Ishikawa (cell line): ENCODE data around the gene ATP2B1.

Source experiments
- CEBPB ChIP-seq: IDR thresholded peaks from 2 replicates; pipeline ENCODE4 v1.6.1; 2012
- CREB1 ChIP-seq: IDR thresholded peaks from 2 replicates; pipeline ENCODE4 v1.6.1; 2012; ENCODE audit warnings: low read depth
- EGR1 ChIP-seq: IDR thresholded peaks from 2 replicates; pipeline ENCODE4 v1.6.1; 2012
- EP300 ChIP-seq: IDR thresholded peaks from 2 replicates; pipeline ENCODE4 v1.6.1; 2012; ENCODE audit warnings: borderline replicate concordance
- FOXM1 ChIP-seq: IDR thresholded peaks from 2 replicates; pipeline ENCODE4 v1.6.1; 2012; ENCODE audit warnings: low read depth, borderline replicate concordance
- NFIC ChIP-seq: IDR thresholded peaks from 2 replicates; pipeline ENCODE4 v1.6.1; 2012
- RAD21 ChIP-seq: IDR thresholded peaks from 2 replicates; pipeline ENCODE4 v1.6.1; 2012; ENCODE audit warnings: low read depth
- TAF1 ChIP-seq: IDR thresholded peaks from 2 replicates; pipeline ENCODE4 v1.6.1; 2012; ENCODE audit warnings: low read depth, mild to moderate bottlenecking
- TCF12 ChIP-seq: IDR thresholded peaks from 2 replicates; pipeline ENCODE4 v1.6.1; 2012; ENCODE audit warnings: low read depth
- TEAD4 ChIP-seq: IDR thresholded peaks from 2 replicates; pipeline ENCODE4 v1.6.1; 2012
- YY1 ChIP-seq: IDR thresholded peaks from 2 replicates; pipeline ENCODE4 v1.6.1; 2012; ENCODE audit warnings: low read depth
- ZBTB7A ChIP-seq: IDR thresholded peaks from 2 replicates; pipeline ENCODE4 v1.6.1; 2012; ENCODE audit warnings: low read depth
- TF ChIP-seq, protein P1 (sequence below): IDR thresholded peaks from 2 replicates; pipeline ENCODE4 v1.6.1; 2012; ENCODE audit warnings: low read depth, mild to moderate bottlenecking
- TF ChIP-seq, protein P2 (sequence below): IDR thresholded peaks from 2 replicates; pipeline ENCODE4 v1.6.1; 2012
- TF ChIP-seq, protein P3 (sequence below): IDR thresholded peaks from 2 replicates; pipeline ENCODE4 v1.6.1; 2012

ATP2B1 gene

DNA sequence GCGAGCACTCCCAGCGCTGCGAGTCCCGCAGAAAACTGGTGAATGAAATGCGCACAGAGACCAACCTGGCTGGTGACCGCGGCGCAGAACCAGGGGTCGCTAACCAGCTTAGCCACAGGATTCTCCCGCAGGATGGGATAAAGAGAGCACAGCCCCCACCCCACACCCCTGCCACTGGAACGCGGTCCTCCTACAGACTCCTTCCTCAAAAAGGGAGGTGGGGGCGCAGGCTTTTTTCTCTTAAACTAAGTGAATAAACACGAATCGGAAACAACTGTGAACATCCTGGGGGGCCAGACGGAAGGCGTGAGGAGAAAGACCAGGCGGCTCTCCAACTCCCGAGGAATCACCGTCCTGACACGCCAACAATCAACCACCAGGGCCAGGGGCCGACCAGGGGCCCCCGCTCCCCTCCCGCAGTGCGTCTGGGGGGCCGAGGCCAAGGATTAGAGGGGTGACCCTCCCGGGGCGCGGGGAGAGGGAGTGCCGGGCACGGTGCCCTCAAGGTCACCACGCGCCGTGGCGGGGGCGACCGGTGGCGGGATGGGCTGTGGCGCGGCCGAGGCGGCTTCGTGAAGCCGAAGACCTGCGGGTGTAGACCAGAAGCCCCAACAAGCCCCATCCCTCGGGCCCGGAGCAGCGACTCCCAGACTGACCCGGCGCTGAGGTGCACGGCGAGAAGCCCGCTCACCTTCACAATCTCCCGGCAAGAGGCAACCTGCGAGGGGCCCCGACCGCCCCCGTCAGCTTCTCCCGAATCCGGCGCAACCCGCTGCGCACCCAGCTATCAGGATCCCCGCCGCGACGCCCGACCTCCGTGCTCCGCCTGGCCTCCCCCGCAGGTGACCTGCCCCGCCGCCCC, 704 bp downstream of the ATP2B1 start:
- TF ChIP-seq YY1 (no peak), ZBTB7A (peak; percentile 65; the same call in 1 of the 2 replicates)
- TF ChIP-seq, protein P1, sequence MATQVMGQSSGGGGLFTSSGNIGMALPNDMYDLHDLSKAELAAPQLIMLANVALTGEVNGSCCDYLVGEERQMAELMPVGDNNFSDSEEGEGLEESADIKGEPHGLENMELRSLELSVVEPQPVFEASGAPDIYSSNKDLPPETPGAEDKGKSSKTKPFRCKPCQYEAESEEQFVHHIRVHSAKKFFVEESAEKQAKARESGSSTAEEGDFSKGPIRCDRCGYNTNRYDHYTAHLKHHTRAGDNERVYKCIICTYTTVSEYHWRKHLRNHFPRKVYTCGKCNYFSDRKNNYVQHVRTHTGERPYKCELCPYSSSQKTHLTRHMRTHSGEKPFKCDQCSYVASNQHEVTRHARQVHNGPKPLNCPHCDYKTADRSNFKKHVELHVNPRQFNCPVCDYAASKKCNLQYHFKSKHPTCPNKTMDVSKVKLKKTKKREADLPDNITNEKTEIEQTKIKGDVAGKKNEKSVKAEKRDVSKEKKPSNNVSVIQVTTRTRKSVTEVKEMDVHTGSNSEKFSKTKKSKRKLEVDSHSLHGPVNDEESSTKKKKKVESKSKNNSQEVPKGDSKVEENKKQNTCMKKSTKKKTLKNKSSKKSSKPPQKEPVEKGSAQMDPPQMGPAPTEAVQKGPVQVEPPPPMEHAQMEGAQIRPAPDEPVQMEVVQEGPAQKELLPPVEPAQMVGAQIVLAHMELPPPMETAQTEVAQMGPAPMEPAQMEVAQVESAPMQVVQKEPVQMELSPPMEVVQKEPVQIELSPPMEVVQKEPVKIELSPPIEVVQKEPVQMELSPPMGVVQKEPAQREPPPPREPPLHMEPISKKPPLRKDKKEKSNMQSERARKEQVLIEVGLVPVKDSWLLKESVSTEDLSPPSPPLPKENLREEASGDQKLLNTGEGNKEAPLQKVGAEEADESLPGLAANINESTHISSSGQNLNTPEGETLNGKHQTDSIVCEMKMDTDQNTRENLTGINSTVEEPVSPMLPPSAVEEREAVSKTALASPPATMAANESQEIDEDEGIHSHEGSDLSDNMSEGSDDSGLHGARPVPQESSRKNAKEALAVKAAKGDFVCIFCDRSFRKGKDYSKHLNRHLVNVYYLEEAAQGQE: 0 out of 2 replicates have a peak, but pooled peaks have one; percentile 11

DNA sequence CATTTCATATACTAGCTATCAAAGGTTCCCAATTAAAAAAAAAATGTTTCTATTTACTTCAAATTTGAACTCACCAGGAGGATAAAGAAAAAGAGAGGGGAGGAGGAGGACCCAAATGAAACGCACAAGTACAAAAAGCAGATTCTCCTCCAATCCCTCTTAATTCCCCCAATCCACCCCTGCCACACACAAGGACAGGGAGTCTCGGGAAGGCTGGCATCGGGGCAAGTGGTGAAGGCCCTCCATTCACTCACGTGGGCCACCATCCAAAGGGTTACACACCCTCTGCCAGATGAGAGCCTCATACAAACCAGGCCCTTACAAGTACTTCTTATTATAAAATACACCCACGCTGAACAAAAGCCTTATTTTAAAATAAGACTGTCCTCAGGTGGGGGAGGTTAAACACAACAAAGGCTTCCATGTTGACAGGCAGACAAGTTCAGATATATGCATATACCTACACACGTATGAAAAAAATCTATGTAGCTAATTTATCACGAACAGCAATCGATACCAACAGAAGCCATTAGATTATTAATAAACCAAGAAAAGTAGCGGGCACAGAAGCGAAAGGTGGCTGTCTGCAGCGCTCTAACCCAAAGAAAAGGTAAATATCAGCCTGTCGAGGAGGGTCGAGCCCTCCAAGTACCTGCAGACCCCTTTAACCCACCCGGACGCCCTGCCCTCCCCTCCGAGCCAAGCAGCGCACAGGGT, 1.5 kb downstream of the ATP2B1 start:
- TF ChIP-seq, protein P2, sequence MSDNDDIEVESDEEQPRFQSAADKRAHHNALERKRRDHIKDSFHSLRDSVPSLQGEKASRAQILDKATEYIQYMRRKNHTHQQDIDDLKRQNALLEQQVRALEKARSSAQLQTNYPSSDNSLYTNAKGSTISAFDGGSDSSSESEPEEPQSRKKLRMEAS: 0 out of 2 replicates have a peak, but pooled peaks have one; percentile 26
- TF ChIP-seq CREB1 (no peak), TEAD4 (no peak)

DNA sequence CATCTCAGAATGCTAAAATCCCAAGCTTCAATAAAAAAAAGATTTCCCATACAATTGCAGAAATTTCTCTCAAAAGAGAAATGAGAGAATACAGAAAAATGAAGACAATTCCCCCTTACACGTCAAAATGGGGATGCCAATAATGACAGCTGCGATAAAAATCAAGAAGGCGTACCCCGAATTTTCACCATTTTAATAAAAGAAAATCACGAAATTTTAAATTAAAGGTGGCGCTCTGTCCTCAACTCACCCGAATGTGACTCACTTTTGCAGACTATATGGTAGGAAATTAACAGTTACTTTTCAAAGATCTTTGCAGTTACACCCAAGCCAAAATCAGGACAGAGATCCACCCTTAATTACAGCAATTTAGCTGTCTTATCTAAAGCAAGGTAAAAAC, 2.1 kb downstream of the ATP2B1 start:
- no peak for TF ChIP-seq RAD21
- TF ChIP-seq YY1: no peak
- TF ChIP-seq EGR1: no peak
- no peak for TF ChIP-seq FOXM1
- no peak for TF ChIP-seq CREB1
- TF ChIP-seq TEAD4: no peak
- no peak for TF ChIP-seq EP300
- TF ChIP-seq NFIC: no peak

DNA sequence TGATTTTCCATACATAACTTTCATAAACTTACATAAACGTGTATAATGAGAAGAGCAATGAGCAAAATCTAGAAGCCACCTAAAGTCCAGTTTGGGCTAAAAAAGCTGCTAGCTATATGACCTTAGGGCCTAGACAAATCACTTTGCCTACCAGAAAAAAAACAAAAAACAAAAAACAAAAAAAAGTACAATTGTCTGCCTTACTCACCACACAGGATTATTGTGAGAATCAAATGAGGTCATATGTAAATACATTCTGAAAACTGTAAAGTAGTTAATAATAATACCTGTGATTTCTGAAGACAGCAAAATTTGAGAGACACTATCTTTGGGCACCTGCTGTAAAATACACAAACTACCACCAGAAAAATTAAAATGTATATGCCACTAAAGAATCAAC, 4.2 kb downstream of the ATP2B1 start:
- TF ChIP-seq, protein P3, sequence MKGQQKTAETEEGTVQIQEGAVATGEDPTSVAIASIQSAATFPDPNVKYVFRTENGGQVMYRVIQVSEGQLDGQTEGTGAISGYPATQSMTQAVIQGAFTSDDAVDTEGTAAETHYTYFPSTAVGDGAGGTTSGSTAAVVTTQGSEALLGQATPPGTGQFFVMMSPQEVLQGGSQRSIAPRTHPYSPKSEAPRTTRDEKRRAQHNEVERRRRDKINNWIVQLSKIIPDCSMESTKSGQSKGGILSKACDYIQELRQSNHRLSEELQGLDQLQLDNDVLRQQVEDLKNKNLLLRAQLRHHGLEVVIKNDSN: no peak
- TF ChIP-seq FOXM1: no peak
- TF ChIP-seq CEBPB: no peak
- no peak for TF ChIP-seq ZBTB7A
- TF ChIP-seq RAD21: no peak
- TF ChIP-seq, protein P2: no peak
- TF ChIP-seq TCF12: no peak
- TF ChIP-seq CREB1: no peak
- no peak for TF ChIP-seq TEAD4
- no peak for TF ChIP-seq TAF1
- no peak for TF ChIP-seq YY1
- TF ChIP-seq NFIC: no peak
- TF ChIP-seq, protein P1: no peak
- TF ChIP-seq EGR1: no peak

DNA sequence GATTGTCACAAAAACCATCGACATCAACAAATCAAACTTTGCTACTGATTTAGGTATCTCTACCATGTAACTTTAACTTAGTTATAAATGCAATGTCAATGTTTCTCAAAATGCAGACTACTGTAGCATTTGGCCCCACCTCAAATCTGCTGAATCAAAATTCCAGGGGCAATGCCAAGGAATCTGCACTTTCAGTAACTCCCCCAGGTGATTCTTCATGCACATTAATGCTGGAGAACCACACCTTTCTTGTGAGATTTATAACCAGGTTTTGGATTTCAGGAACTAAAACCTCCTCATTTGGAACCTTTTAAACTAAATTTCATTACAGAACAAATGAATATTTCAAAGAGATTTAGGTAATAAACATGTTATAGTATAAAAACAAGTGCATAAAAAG, 4.9 kb downstream of the ATP2B1 start:
- TF ChIP-seq, protein P2: no peak
- TF ChIP-seq NFIC (peak; percentile 86), TEAD4 (peak; percentile 91), TCF12 (0 out of 2 replicates have a peak, but pooled peaks have one; percentile 61), FOXM1 (peak; percentile 69), TAF1 (no peak), ZBTB7A (no peak), YY1 (no peak), EGR1 (no peak), RAD21 (no peak), EP300 (peak; percentile 76), CREB1 (no peak), CEBPB (peak; percentile 25; the same call in 1 of the 2 replicates)
- TF ChIP-seq, protein P1: no peak
- TF ChIP-seq, protein P3: no peak
